PC-3 (cell line): ENCODE data around the gene UCK2. TPM values are rescaled to one million over a fixed set of nuclear protein-coding genes. Genes with fewer than 3 reads are reported as not detected.

Experiments used
- ATAC-seq: fragments of 200-7000 bp; cut with Tn5 transposase; 2 replicates; pipeline ENCODE4 v1.9.1; 2020; ENCODE audit warnings: mild to moderate bottlenecking, moderate library complexity
- BruUV-seq: library from RNA; stranded (reverse); fragments of 400-500 nt; replicated peaks from 2 replicates; lab custom pipeline; 2021; lab: Mats Ljungman, UMichigan
- CTCF ChIA-PET: fragments of 300-600 bp; sonication (Branson Sonifier 250); formaldehyde crosslinking; loops from one replicate; lab custom pipeline; 2022; ENCODE audit warnings: antibody characterized with exemption; lab: Charles Lee
- POLR2A ChIA-PET: fragments of 300-600 bp; sonication (Branson Sonifier 250); formaldehyde crosslinking; loops from one replicate; lab custom pipeline; 2022; ENCODE audit warnings: antibody characterized with exemption; ENCODE audit not compliant: unreplicated experiment; lab: Charles Lee
- DNase-seq: peaks from one replicate; pipeline ENCODE4 v3.0.0-alpha.2; 2015
- H2AFZ ChIP-seq: fragments of 300-600 bp; sonication (generic); 2 replicates; pipeline ENCODE4 v1.6.0; 2016; ENCODE audit warnings: antibody characterized with exemption, low read length
- H3F3A ChIP-seq: fragments of 300-600 bp; sonication (generic); one replicate; pipeline ENCODE4 v1.6.0; 2017; ENCODE audit warnings: antibody characterized with exemption, low read length, control low read depth, mild to moderate bottlenecking; ENCODE audit not compliant: unreplicated experiment
- H3K27ac ChIP-seq: fragments of 300-600 bp; sonication (generic); 2 replicates; pipeline ENCODE4 v1.5.1; 2016; ENCODE audit warnings: mild to moderate bottlenecking, low read length
- H3K27me3 ChIP-seq: fragments of 300-600 bp; sonication (generic); 2 replicates; pipeline ENCODE4 v1.6.1; 2016; ENCODE audit warnings: low read length, mixed read lengths
- H3K36me3 ChIP-seq: fragments of 300-600 bp; sonication (generic); 2 replicates; pipeline ENCODE4 v1.6.1; 2016; ENCODE audit warnings: low read depth, mixed run types, low read length, mixed read lengths
- H3K4me1 ChIP-seq: fragments of 300-600 bp; sonication (generic); 2 replicates; pipeline ENCODE4 v1.5.1; 2016; ENCODE audit warnings: low read length; ENCODE audit not compliant: insufficient read depth
- H3K4me2 ChIP-seq: fragments of 300-600 bp; sonication (generic); 2 replicates; pipeline ENCODE4 v1.6.0; 2016; ENCODE audit warnings: low read length
- H3K4me3 ChIP-seq: fragments of 300-600 bp; sonication (generic); 2 replicates; pipeline ENCODE4 v1.5.1; 2016; ENCODE audit warnings: mild to moderate bottlenecking, low read length, mixed read lengths
- H3K79me2 ChIP-seq: fragments of 300-600 bp; sonication (generic); 2 replicates; pipeline ENCODE4 v1.6.1; 2017; ENCODE audit warnings: low read length, mixed read lengths
- H3K9ac ChIP-seq: fragments of 300-600 bp; sonication (generic); 2 replicates; pipeline ENCODE4 v1.6.0; 2016; ENCODE audit warnings: mild to moderate bottlenecking, low read length
- H3K9me2 ChIP-seq: fragments of 300-600 bp; sonication (generic); replicated peaks from 2 replicates; pipeline ENCODE4 v1.6.1; 2016; ENCODE audit warnings: mixed run types, low read length, mixed read lengths
- H3K9me3 ChIP-seq: fragments of 300-600 bp; sonication (generic); 2 replicates; pipeline ENCODE4 v1.6.1; 2016; ENCODE audit warnings: low read length, mixed read lengths
- H4K20me1 ChIP-seq: fragments of 300-600 bp; sonication (generic); 2 replicates; pipeline ENCODE4 v1.6.1; 2016; ENCODE audit warnings: low read length, mixed read lengths
- EZH2 ChIP-seq: fragments of 300-600 bp; sonication (generic); IDR thresholded peaks from one replicate; pipeline ENCODE4 v1.6.1; 2017; ENCODE audit warnings: antibody characterized with exemption, mild to moderate bottlenecking, low read length; ENCODE audit not compliant: unreplicated experiment
- EZH2phosphoT487 ChIP-seq: fragments of 300-600 bp; sonication (generic); IDR thresholded peaks from 2 replicates; pipeline ENCODE4 v1.6.1; 2018; ENCODE audit warnings: mild to moderate bottlenecking, antibody characterized with exemption, low read length, borderline replicate concordance
- intact Hi-C: fragments of 100-400 bp; cut with micrococcal nuclease; formaldehyde crosslinking; loops from 2 replicates; pipeline ENCODE4 v1.9.0; 2023
- total RNA-seq: library from RNA; depleted of rRNA; stranded (reverse); fragments of >200 nt; gene quantifications from 2 replicates; pipeline ENCODE4 v1.2.3, GENCODE V29; 2014
- TF ChIP-seq, protein P1 (sequence below): fragments of 300-600 bp; sonication (generic); conservative IDR thresholded peaks from 2 replicates; pipeline ENCODE4 v1.5.1; 2017; ENCODE audit warnings: antibody characterized with exemption, low read depth, mild to moderate bottlenecking, low read length

UCK2 gene
- total RNA-seq, 1 experiment from 2014 or later = 193 TPM

DNA sequence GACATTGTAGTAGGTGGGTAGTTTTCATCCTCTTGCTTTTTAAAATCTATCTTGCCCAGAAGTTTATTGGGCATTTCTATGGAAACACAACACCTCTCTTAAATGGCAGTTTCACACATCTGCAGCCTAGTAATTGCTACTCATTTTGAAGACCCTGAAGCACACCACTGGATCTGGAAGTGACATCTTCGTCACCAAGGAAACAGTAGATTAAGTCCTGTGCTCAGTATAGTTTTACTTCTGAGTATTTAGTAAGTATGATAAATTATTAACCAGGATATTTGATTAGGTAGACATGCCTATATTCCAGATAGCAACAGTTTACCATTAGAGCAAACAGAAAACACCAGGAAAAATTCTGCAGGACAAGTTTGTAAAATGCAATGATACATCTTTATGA is 48.7 kb downstream of the UCK2 start:
- H3K27me3 ChIP-seq = no peaks in the 10 kb centered on the region
- H3K9me2 ChIP-seq = no peaks in the 10 kb centered on the region
- H3K4me3 ChIP-seq = no peak overlapping the region
- DNase-seq (no peak), ATAC-seq (no peak)
- peaks cover 100% of the 10 kb centered on the region for H3K79me2 ChIP-seq
- H3K9ac ChIP-seq = no peak overlapping the region
- H3K4me2 ChIP-seq = no peak overlapping the region
- no TSS peak for BruUV-seq
- no peak overlapping the region for H3K27ac ChIP-seq
- H3K4me1 ChIP-seq = no peaks in the 10 kb centered on the region
- ChIA-PET POLR2A (no interaction called here), CTCF (no interaction called here)
- intact Hi-C loops = no loop called here
- H4K20me1 ChIP-seq = peaks cover 69% of the 10 kb centered on the region
- H3K36me3 ChIP-seq = peaks cover 16% of the 10 kb centered on the region
- no peaks in the 10 kb centered on the region for H3K9me3 ChIP-seq
- TF ChIP-seq, protein P1, sequence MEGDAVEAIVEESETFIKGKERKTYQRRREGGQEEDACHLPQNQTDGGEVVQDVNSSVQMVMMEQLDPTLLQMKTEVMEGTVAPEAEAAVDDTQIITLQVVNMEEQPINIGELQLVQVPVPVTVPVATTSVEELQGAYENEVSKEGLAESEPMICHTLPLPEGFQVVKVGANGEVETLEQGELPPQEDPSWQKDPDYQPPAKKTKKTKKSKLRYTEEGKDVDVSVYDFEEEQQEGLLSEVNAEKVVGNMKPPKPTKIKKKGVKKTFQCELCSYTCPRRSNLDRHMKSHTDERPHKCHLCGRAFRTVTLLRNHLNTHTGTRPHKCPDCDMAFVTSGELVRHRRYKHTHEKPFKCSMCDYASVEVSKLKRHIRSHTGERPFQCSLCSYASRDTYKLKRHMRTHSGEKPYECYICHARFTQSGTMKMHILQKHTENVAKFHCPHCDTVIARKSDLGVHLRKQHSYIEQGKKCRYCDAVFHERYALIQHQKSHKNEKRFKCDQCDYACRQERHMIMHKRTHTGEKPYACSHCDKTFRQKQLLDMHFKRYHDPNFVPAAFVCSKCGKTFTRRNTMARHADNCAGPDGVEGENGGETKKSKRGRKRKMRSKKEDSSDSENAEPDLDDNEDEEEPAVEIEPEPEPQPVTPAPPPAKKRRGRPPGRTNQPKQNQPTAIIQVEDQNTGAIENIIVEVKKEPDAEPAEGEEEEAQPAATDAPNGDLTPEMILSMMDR = no peak
- TF ChIP-seq EZH2 (no peak), EZH2phosphoT487 (no peak)
- H3F3A ChIP-seq = no peaks in the 10 kb centered on the region
- H2AFZ ChIP-seq = no peak overlapping the region

DNA sequence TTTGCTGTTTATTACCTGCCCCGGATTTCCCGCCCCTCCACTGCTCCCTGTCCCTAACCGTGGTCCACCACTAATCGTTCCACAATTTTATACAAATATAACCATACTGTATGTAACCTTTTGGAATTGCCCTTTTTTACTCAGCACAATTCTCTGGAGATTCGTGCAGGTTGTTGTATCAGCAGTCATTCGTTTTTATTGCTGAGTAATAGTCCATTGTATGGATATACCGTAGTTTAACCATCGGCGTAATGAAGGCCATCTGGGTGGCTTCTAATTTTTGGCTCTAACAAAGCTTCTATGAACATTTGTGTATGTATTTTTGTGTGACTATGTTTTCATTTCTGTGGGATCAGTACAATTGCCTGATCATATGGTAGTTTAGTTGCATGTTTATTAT is 50.0 kb downstream of the UCK2 start:
- POLR2A ChIA-PET = no interaction called here
- no TSS peak for BruUV-seq
- H3K27me3 ChIP-seq = no peaks in the 10 kb centered on the region
- no peak for TF ChIP-seq EZH2
- TF ChIP-seq, protein P1 = no peak
- TF ChIP-seq EZH2phosphoT487 = no peak
- no peak for DNase-seq
- H3K9me3 ChIP-seq = no peaks in the 10 kb centered on the region
- intact Hi-C loops = no loop called here
- H2AFZ ChIP-seq = no peak overlapping the region
- no peaks in the 10 kb centered on the region for H3K9me2 ChIP-seq
- peaks cover 69% of the 10 kb centered on the region for H4K20me1 ChIP-seq
- H3K4me3 ChIP-seq = no peak overlapping the region
- peaks cover 10% of the 10 kb centered on the region; the same call in 1 of the 2 replicates for H3K36me3 ChIP-seq
- no peak overlapping the region for H3K9ac ChIP-seq
- no peak for ATAC-seq
- no peaks in the 10 kb centered on the region for H3K4me1 ChIP-seq
- H3K27ac ChIP-seq = no peak overlapping the region
- no peak overlapping the region for H3K4me2 ChIP-seq
- H3F3A ChIP-seq = no peaks in the 10 kb centered on the region
- CTCF ChIA-PET = no interaction called here
- H3K79me2 ChIP-seq = peaks cover 100% of the 10 kb centered on the region

DNA sequence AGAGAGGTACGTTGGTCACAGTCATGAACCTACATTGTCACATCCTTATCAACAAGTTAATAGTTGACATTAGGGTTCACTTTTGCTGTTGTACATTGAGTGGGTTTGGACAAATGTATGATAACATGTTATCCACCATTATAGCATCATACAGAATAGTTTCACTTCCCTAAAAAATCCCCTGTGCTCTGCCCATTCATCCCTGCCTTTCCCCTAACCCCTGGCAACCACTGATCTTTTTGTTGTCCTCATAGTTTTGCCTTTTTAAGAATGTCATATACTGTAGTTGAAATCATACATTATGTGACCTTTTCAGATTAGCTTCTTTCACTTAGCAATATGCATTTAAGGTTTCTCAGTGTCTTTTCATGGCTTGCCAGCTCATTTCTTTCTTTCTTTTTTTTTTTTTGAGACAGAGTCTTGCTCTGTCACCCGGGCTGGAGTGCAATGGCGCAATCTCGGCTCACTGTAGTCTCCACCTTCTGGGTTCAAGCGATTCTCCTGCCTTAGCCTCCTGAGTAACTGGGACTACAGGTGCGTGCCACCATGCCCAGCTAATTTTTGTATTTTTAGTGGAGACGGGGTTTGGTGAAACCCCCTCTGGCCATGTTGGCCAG is 50.6 kb downstream of the UCK2 start:
- Histone ChIP-seq H3K27ac (no peak overlapping the region), H4K20me1 (peaks cover 63% of the 10 kb centered on the region), H2AFZ (no peak overlapping the region), H3K9ac (no peak overlapping the region), H3K79me2 (peaks cover 99% of the 10 kb centered on the region), H3K4me3 (no peak overlapping the region), H3K4me1 (peaks cover 5% of the 10 kb centered on the region), H3K9me2 (no peaks in the 10 kb centered on the region), H3K4me2 (no peak overlapping the region), H3K36me3 (peaks cover 10% of the 10 kb centered on the region; the same call in 1 of the 2 replicates), H3K9me3 (no peaks in the 10 kb centered on the region), H3K27me3 (no peaks in the 10 kb centered on the region), H3F3A (no peaks in the 10 kb centered on the region)
- no peak for DNase-seq
- CTCF ChIA-PET = no interaction called here
- no peak for TF ChIP-seq EZH2phosphoT487
- TF ChIP-seq EZH2 = no peak
- TF ChIP-seq, protein P1 = no peak
- no peak for ATAC-seq
- no TSS peak for BruUV-seq
- intact Hi-C loops = no loop called here
- POLR2A ChIA-PET = interaction anchor here (0.6 kb wide), 1 partner anchor 112 kb away, joined by 5 read pairs; no protein-coding TSS in a partner anchor
